A549 (cell line): Measurements from ENCODE around the gene PIK3R1. TPM values are rescaled to one million over a fixed set of nuclear protein-coding genes. Genes with fewer than 3 reads are reported as not detected.
A peak's percentile ranks its signal among the peaks of the same experiment; 100 is the strongest.

Source experiments
- ATAC-seq, 2 experiments: fragments of 200-7000 bp in 1 of 2; fragments of >200 bp in 1 of 2; cut with Nextera tagmentation in 1 of 2; cut with Tn5 transposase in 1 of 2; 3 replicates each; pipeline versions ENCODE4 v1.8.0 to v1.9.1; 2018 to 2020; ENCODE audit warnings: mild to moderate bottlenecking in 1 of 2, moderate library complexity in 1 of 2
- CTCF ChIA-PET: fragments of 300-600 bp; sonication (Branson Sonifier 250); formaldehyde crosslinking; extraction: SDS; loops from one replicate; lab custom pipeline; 2021; ENCODE audit warnings: antibody characterized with exemption, inconsistent platforms; lab: Yijun Ruan, JAX
- POLR2A ChIA-PET: fragments of 350-600 bp; formaldehyde crosslinking; extraction: SDS; loops from one replicate; lab custom pipeline; 2021; ENCODE audit warnings: antibody characterized with exemption, inconsistent platforms; lab: Yijun Ruan, JAX
- DNase-seq, 2 experiments: peaks; one replicate each; pipeline versions ENCODE4 v3.0.0 to v3.0.0-alpha.2; 2011 to 2016; ENCODE audit warnings: low read depth in 1 of 2, low spot score in 1 of 2
- FAIRE-seq: peaks from 2 replicates; lab custom pipeline; 2011; peaks lifted over from hg19 to GRCh38; lab: Jason Lieb, UNC
- H3K27ac ChIP-seq, 2 experiments: fragments of >200 bp; sonication (Bioruptor Twin); formaldehyde crosslinking; 3 replicates each; pipeline ENCODE4 v1.5.1; 2016 to 2017
- H3K4me1 ChIP-seq: fragments of >200 bp; sonication (Bioruptor Twin); formaldehyde crosslinking; 3 replicates; pipeline ENCODE4 v1.6.1; 2016
- H3K4me2 ChIP-seq: fragments of >200 bp; sonication (Bioruptor Twin); formaldehyde crosslinking; 3 replicates; pipeline ENCODE4 v1.6.1; 2016
- H3K4me3 ChIP-seq: fragments of >200 bp; sonication (Bioruptor Twin); formaldehyde crosslinking; 3 replicates; pipeline ENCODE4 v1.5.1; 2016
- H3K9me3 ChIP-seq: fragments of >200 bp; sonication (Bioruptor Twin); formaldehyde crosslinking; 3 replicates; pipeline ENCODE4 v1.6.1; 2016
- CEBPB ChIP-seq, 2 experiments: fragments of >200 bp in 1 of 2; sonication (Bioruptor Twin) in 1 of 2; formaldehyde crosslinking in 1 of 2; IDR thresholded peaks; 2 replicates each; pipeline ENCODE4 v1.6.1; 2012 to 2016
- CHD2 ChIP-seq: fragments of 150-350 bp; IDR thresholded peaks from 2 replicates; pipeline ENCODE4 v1.6.1; 2014; ENCODE audit warnings: low read length; ENCODE audit not compliant: partially characterized antibody
- EP300 ChIP-seq, 2 experiments: fragments of >200 bp; sonication (Bioruptor Twin); formaldehyde crosslinking; IDR thresholded peaks; 2 replicates in 1 of 2; 3 replicates in 1 of 2; pipeline ENCODE4 v1.6.1; 2016 to 2017
- FOSL2 ChIP-seq, 2 experiments: fragments of 450-650 bp in 1 of 2; fragments of >200 bp in 1 of 2; sonication (Bioruptor Twin) in 1 of 2; formaldehyde crosslinking; IDR thresholded peaks; 2 replicates each; pipeline versions ENCODE4 v1.5.0 to v1.6.1; 2016 to 2020; ENCODE audit warnings: mild to moderate bottlenecking in 1 of 2, moderate library complexity in 1 of 2
- HOXB5 ChIP-seq: fragments of 250-450 bp; sonication (Bioruptor Pico); IDR thresholded peaks from 2 replicates; pipeline ENCODE4 v1.5.0; 2020; ENCODE audit warnings: mild to moderate bottlenecking, moderate library complexity
- JUNB ChIP-seq: fragments of >200 bp; sonication (Bioruptor Twin); formaldehyde crosslinking; IDR thresholded peaks from 2 replicates; pipeline ENCODE4 v1.6.1; 2016
- MAFK ChIP-seq: fragments of 450-650 bp; IDR thresholded peaks from 2 replicates; pipeline ENCODE4 v1.6.1; 2014; ENCODE audit not compliant: partially characterized antibody
- MYC ChIP-seq: IDR thresholded peaks from 2 replicates; pipeline ENCODE4 v1.6.1; 2012; ENCODE audit warnings: mild to moderate bottlenecking, inconsistent platforms, low read length, improper control_type of control experiment, borderline replicate concordance
- NFE2L2 ChIP-seq: fragments of 150-350 bp; conservative IDR thresholded peaks from 2 replicates; pipeline ENCODE4 v1.6.1; 2014; ENCODE audit warnings: low read length
- NPAS2 ChIP-seq: fragments of 250-450 bp; sonication (Bioruptor Pico); IDR thresholded peaks from 2 replicates; pipeline ENCODE4 v1.8.0; 2022; ENCODE audit warnings: mild to moderate bottlenecking, moderate library complexity, borderline replicate concordance
- PHF8 ChIP-seq: fragments of 200-600 bp; sonication (generic); IDR thresholded peaks from 2 replicates; pipeline ENCODE4 v1.6.1; 2016; ENCODE audit warnings: low read depth, mild to moderate bottlenecking, antibody characterized with exemption, moderate library complexity, borderline replicate concordance
- RFX5 ChIP-seq: fragments of 450-650 bp; IDR thresholded peaks from 2 replicates; pipeline ENCODE4 v1.7.1; 2014; ENCODE audit warnings: antibody characterized with exemption, mild to moderate bottlenecking, moderate library complexity
- TP53 ChIP-seq: fragments of 250-450 bp; sonication (Bioruptor Pico); IDR thresholded peaks from 2 replicates; pipeline ENCODE4 v1.5.0; 2021; ENCODE audit warnings: mild to moderate bottlenecking, moderate library complexity
- ZC3H11A ChIP-seq: fragments of 450-650 bp; IDR thresholded peaks from 2 replicates; pipeline ENCODE4 v1.6.1; 2014; ENCODE audit warnings: antibody characterized with exemption, mild to moderate bottlenecking
- ZFP36 ChIP-seq: fragments of 450-650 bp; IDR thresholded peaks from 2 replicates; pipeline ENCODE4 v1.6.1; 2014; ENCODE audit warnings: borderline replicate concordance; ENCODE audit not compliant: partially characterized antibody
- ZSCAN20 ChIP-seq: fragments of 250-450 bp; sonication (Bioruptor Pico); IDR thresholded peaks from 2 replicates; pipeline ENCODE4 v1.8.0; 2022; ENCODE audit warnings: mild to moderate bottlenecking, moderate library complexity
- WGBS: methylation state at CpG from one replicate; pipeline ENCODE4 v1.1.6; 2017; ENCODE audit errors: missing lambda C conversion rate; 5-methylcytosine and 5-hydroxymethylcytosine counted together
- polyA plus RNA-seq, 4 experiments: library from polyadenylated mRNA; depleted of rRNA in 3 of 4; stranded (reverse); fragments of >200 nt; fragmentation: RNase III in 1 of 4; extraction: RNeasy Plus Mini Kit Qiagen cat#74134 plus additional on column Dnase treatment in 1 of 4; gene quantifications; 2 replicates in 3 of 4; 3 replicates in 1 of 4; pipeline ENCODE4 v1.2.3, GENCODE V29; 2011 to 2017
- TF ChIP-seq, protein P1 (sequence below): fragments of >200 bp; sonication (Bioruptor Twin); formaldehyde crosslinking; IDR thresholded peaks from 3 replicates; pipeline ENCODE4 v1.5.1; 2016
- TF ChIP-seq, protein P2 (sequence below): fragments of 250-450 bp; sonication (Bioruptor Pico); IDR thresholded peaks from 2 replicates; pipeline ENCODE4 v1.5.0; 2021; ENCODE audit warnings: mild to moderate bottlenecking, moderate library complexity, borderline replicate concordance
- TF ChIP-seq, protein P3 (sequence below): fragments of >200 bp; sonication (Bioruptor Twin); formaldehyde crosslinking; IDR thresholded peaks from 3 replicates; pipeline ENCODE4 v1.6.1; 2016
- TF ChIP-seq, protein P4 (sequence below): IDR thresholded peaks from 2 replicates; pipeline ENCODE4 v1.6.1; 2012; ENCODE audit warnings: low read depth, borderline replicate concordance

The PIK3R1 gene
- polyA plus RNA-seq, 2 of the 4 experiments (the other 2 are of a cell fraction), result 5.5 to 5.7 TPM

DNA sequence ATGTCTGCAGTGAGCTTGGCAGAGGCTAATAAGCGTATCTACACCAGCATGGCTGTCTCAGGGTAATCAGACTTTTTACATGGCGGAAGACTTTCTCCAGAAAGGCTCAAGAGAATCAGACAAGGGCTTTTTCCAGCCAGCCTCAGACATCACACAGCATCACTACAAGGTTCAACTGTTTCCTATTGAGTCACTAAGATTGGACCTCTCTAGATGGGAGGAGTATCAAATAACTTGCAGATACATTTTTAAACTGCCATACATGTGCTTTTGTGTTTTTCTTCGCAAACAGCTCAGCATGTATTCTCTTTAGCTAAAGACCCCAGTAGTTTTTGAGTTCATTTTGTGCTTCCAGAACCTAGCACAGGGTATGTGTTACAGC is 22.9 kb upstream of the PIK3R1 start:
- TF ChIP-seq, protein P1, sequence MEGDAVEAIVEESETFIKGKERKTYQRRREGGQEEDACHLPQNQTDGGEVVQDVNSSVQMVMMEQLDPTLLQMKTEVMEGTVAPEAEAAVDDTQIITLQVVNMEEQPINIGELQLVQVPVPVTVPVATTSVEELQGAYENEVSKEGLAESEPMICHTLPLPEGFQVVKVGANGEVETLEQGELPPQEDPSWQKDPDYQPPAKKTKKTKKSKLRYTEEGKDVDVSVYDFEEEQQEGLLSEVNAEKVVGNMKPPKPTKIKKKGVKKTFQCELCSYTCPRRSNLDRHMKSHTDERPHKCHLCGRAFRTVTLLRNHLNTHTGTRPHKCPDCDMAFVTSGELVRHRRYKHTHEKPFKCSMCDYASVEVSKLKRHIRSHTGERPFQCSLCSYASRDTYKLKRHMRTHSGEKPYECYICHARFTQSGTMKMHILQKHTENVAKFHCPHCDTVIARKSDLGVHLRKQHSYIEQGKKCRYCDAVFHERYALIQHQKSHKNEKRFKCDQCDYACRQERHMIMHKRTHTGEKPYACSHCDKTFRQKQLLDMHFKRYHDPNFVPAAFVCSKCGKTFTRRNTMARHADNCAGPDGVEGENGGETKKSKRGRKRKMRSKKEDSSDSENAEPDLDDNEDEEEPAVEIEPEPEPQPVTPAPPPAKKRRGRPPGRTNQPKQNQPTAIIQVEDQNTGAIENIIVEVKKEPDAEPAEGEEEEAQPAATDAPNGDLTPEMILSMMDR, result no peak
- TF ChIP-seq, all 56 proteins: peak for 0
- ChIA-PET CTCF (no interaction called here), POLR2A (no interaction called here)
- no peaks in the 10 kb centered on the region for H3K9me3 ChIP-seq
- no peak for ATAC-seq
- no peak overlapping the region for H3K4me3 ChIP-seq
- DNase-seq, result no peak
- no peaks in the 10 kb centered on the region for H3K4me1 ChIP-seq
- H3K27ac ChIP-seq, result no peak overlapping the region
- 91% methylated on average over 3 of the region's 3 CpGs for WGBS
- no peak for FAIRE-seq
- no peak overlapping the region for H3K4me2 ChIP-seq

DNA sequence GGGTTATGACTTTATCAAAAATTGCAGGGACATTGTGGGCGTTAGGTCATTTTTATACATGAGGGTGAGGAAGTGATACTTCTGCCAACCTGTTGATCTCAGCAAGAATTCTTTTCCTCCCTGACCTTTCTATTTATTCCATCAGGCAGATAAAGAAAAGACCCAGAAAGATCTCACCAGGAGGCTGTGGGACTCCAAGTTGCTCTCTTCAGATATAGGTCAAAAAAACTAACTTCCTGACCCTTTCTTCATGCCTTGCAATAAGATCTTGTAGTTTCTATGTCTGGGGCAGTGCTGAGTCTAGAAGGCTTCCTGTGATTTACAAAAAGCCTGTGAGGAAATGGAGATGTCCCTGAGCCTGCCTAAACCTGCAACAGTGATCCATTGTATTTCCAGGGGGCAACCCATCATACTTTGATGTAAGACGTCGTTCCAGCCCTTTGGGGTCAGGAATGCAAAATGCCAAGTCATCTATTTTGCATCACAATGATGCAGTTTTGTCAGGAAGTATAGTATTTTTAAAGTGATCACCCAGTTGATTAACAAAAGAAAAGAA is 22.0 kb upstream of the PIK3R1 start:
- FAIRE-seq, result no peak
- H3K4me1 ChIP-seq, result no peaks in the 10 kb centered on the region
- H3K4me3 ChIP-seq, result no peak overlapping the region
- TF ChIP-seq NPAS2 (CRISPR knock-in tag) (no peak), JUNB (no peak), NFE2L2 (peak; percentile 51; the same call in 1 of the 2 replicates), MAFK (peak; percentile 91)
- 43% methylated on average over 3 of the region's 3 CpGs for WGBS
- ATAC-seq, result no peak
- no peaks in the 10 kb centered on the region for H3K9me3 ChIP-seq
- POLR2A ChIA-PET, result no interaction called here
- no peak for DNase-seq
- H3K4me2 ChIP-seq, result no peak overlapping the region
- no peak overlapping the region for H3K27ac ChIP-seq
- CTCF ChIA-PET, result no interaction called here

DNA sequence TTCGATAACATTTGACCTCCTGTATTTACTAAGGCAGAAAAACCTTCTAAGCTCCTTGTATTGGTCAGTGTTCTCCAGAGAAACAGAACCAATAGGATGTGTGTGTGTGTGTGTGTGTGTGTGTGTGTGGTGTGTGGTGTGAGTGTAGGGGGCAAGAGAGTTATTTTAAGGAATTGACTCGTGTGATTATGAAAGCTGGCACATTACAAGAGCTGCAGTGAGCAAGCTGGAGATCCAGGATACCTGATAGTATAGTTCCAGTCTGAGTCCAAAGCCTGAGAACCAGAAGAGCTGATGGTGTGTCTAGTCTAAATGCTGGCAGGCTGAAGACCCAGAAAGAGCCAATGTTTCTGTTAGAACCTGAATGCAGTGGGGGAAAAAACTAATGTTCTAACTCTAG is 21.2 kb upstream of the PIK3R1 start:
- ATAC-seq, result no peak

More for the DNA sequence above, 21.2 kb upstream of the PIK3R1 start:
- FAIRE-seq (no peak), DNase-seq (no peak)
- TF ChIP-seq ZFP36 (no peak), TP53 (no peak), CEBPB (IDR thresholded peaks at IDR 0.05) (no peak), PHF8 (no peak), ZSCAN20 (CRISPR knock-in tag) (no peak), RFX5 (no peak), EP300 (IDR thresholded peaks at IDR 0.05) (no peak), FOSL2 (IDR thresholded peaks at IDR 0.05) (no peak), FOSL2 (CRISPR knock-in tag; IDR thresholded peaks at IDR 0.05) (no peak), MYC (no peak), ZC3H11A (no peak), HOXB5 (CRISPR knock-in tag) (no peak), CHD2 (no peak)
- TF ChIP-seq, protein P2, sequence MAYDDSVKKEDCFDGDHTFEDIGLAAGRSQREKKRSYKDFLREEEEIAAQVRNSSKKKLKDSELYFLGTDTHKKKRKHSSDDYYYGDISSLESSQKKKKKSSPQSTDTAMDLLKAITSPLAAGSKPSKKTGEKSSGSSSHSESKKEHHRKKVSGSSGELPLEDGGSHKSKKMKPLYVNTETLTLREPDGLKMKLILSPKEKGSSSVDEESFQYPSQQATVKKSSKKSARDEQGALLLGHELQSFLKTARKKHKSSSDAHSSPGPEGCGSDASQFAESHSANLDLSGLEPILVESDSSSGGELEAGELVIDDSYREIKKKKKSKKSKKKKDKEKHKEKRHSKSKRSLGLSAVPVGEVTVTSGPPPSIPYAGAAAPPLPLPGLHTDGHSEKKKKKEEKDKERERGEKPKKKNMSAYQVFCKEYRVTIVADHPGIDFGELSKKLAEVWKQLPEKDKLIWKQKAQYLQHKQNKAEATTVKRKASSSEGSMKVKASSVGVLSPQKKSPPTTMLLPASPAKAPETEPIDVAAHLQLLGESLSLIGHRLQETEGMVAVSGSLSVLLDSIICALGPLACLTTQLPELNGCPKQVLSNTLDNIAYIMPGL, result no peak
- TF ChIP-seq, protein P3, sequence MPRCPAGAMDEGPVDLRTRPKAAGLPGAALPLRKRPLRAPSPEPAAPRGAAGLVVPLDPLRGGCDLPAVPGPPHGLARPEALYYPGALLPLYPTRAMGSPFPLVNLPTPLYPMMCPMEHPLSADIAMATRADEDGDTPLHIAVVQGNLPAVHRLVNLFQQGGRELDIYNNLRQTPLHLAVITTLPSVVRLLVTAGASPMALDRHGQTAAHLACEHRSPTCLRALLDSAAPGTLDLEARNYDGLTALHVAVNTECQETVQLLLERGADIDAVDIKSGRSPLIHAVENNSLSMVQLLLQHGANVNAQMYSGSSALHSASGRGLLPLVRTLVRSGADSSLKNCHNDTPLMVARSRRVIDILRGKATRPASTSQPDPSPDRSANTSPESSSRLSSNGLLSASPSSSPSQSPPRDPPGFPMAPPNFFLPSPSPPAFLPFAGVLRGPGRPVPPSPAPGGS, result no peak
- TF ChIP-seq, protein P4, sequence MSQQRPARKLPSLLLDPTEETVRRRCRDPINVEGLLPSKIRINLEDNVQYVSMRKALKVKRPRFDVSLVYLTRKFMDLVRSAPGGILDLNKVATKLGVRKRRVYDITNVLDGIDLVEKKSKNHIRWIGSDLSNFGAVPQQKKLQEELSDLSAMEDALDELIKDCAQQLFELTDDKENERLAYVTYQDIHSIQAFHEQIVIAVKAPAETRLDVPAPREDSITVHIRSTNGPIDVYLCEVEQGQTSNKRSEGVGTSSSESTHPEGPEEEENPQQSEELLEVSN, result no peak
- CTCF ChIA-PET, result interaction anchor here (0.7 to 1.4 kb wide), 3 partner anchors 13 to 21 kb away, joined by 3 to 4 read pairs (median 3); partner anchors contain the start of gene PIK3R1
- Histone ChIP-seq H3K4me3 (no peak overlapping the region), H3K4me2 (no peak overlapping the region), H3K27ac (no peak overlapping the region), H3K4me1 (no peaks in the 10 kb centered on the region), H3K9me3 (no peaks in the 10 kb centered on the region)
- POLR2A ChIA-PET, result no interaction called here
- 2% methylated on average over 2 of the region's 2 CpGs for WGBS
